ENCODE results near the gene MYCT1. TPM values are rescaled to one million over a fixed set of nuclear protein-coding genes. Genes with fewer than 3 reads are reported as not detected.

Gene MYCT1
- total RNA-seq, 1 experiment from 2014 or later: not detected

- no peak for TF ChIP-seq JUND (IDR thresholded peaks at IDR 0.05)
- TF ChIP-seq ATF3 (IDR thresholded peaks at IDR 0.05): no peak
- TF ChIP-seq FOSL1 (IDR thresholded peaks at IDR 0.05; ENCODE audit: low read depth): no peak
- no peak for TF ChIP-seq POLR2A (IDR thresholded peaks at IDR 0.05; ENCODE audit: borderline replicate concordance, extremely low read depth, insufficient read depth, insufficient read length)
- no peak for TF ChIP-seq SP1 (IDR thresholded peaks at IDR 0.05; ENCODE audit: low read depth)
- TF ChIP-seq RAD21 (IDR thresholded peaks at IDR 0.05; ENCODE audit: low read depth): no peak
- no peak for TF ChIP-seq ZNF274 (IDR thresholded peaks at IDR 0.05; ENCODE audit: low read depth, low read length)
- TF ChIP-seq ELF1 (IDR thresholded peaks at IDR 0.05; ENCODE audit: borderline replicate concordance, low read depth): no peak
- TF ChIP-seq EZH2phosphoT487 (IDR thresholded peaks at IDR 0.05; ENCODE audit: borderline replicate concordance): no peak
- TF ChIP-seq TCF7L2 (IDR thresholded peaks at IDR 0.05; ENCODE audit: borderline replicate concordance, extremely low read depth, insufficient read depth, insufficient read length): no peak
- no peak for TF ChIP-seq REST (IDR thresholded peaks at IDR 0.05; ENCODE audit: low read depth)
- TF ChIP-seq MAX (IDR thresholded peaks at IDR 0.05): no peak
- TF ChIP-seq POLR2AphosphoS5 (IDR thresholded peaks at IDR 0.05; ENCODE audit: low read depth, low read length): no peak
- no peak for TF ChIP-seq CTCF (IDR thresholded peaks at IDR 0.05 in 2 of 3, conservative IDR thresholded peaks at IDR 0.05 in 1 of 3; ENCODE audit: borderline replicate concordance in 1 of 3, insufficient read depth in 1 of 3, low read depth in 2 of 3, low read length in 2 of 3)
- ATAC-seq (no peak), DNase-seq (ENCODE audit: low read depth, low spot score) (no peak)
- ChIA-PET POLR2A (no interaction called here), RAD21 (ENCODE audit: low non-redundant PET in 1 of 2, low total read pairs in 2 of 2, uncharacterized antibody in 2 of 2, unreplicated experiment in 2 of 2) (no interaction called here), CTCF (no interaction called here)
- H3K4me2 ChIP-seq (ENCODE audit: low read length): no peak overlapping the region
- peaks cover 53% of the 10 kb centered on the region; the same call in 1 of the 2 replicates for H3K27me3 ChIP-seq (ENCODE audit: insufficient read depth, low read length)
- H3K4me3 ChIP-seq (replicated peaks in 1 of 2; ENCODE audit: low read depth in 1 of 2, low read length in 2 of 2): no peak overlapping the region
- intact Hi-C loops (cut with micrococcal nuclease): no loop called here
- no peaks in the 10 kb centered on the region for H3K4me1 ChIP-seq (ENCODE audit: control insufficient read depth in 1 of 2, insufficient read depth in 2 of 2, low read length in 2 of 2)
- BruUV-seq (replicated peaks): no TSS peak
- no peak overlapping the region for H3K9ac ChIP-seq (ENCODE audit: low read length)
- H3K79me2 ChIP-seq (ENCODE audit: insufficient read depth, low read length): no peaks in the 10 kb centered on the region
- H3K36me3 ChIP-seq (ENCODE audit: control insufficient read depth in 1 of 2, insufficient read depth in 2 of 2, low read length in 2 of 2): no peaks in the 10 kb centered on the region
- H3K27ac ChIP-seq (ENCODE audit: low read depth, low read length): no peak overlapping the region
- H3K9me3 ChIP-seq (ENCODE audit: control insufficient read depth in 1 of 2, insufficient read depth in 1 of 2, low read depth in 1 of 2, low read length in 2 of 2): no peaks in the 10 kb centered on the region
- H4K20me1 ChIP-seq (ENCODE audit: insufficient read depth): no peaks in the 10 kb centered on the region
- H3K9me2 ChIP-seq (ENCODE audit: insufficient read depth): no peaks in the 10 kb centered on the region
- H2AFZ ChIP-seq (ENCODE audit: low read depth, low read length, poor library complexity, severe bottlenecking): no peak overlapping the region
Measured at GRCh38 chr6:152769993-152770392, 72.3 kb downstream of the MYCT1 start.

Data from HCT116 (cell line).